ENCODE results near the gene GYG1.

The GYG1 gene

DNA sequence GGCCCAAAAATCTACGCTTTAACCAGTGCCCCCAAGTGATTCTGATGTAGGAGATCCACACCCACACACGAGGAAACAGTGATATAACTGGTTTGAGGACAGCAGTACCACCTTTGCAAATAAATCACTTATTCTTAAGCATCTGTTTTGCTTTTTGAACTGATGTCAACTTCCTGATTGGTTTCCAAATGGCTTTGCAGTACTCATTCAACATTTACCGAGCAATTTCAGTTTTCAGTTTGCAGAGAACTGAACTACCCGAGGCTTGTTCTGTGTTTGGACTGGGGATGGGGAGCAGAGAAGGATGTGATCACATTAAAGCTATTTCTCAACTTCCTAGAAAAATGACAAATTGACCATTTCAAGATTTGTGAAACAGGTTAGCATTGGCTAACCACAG lies 1.1 kb upstream of the GYG1 start:
- TF ChIP-seq, protein P1, sequence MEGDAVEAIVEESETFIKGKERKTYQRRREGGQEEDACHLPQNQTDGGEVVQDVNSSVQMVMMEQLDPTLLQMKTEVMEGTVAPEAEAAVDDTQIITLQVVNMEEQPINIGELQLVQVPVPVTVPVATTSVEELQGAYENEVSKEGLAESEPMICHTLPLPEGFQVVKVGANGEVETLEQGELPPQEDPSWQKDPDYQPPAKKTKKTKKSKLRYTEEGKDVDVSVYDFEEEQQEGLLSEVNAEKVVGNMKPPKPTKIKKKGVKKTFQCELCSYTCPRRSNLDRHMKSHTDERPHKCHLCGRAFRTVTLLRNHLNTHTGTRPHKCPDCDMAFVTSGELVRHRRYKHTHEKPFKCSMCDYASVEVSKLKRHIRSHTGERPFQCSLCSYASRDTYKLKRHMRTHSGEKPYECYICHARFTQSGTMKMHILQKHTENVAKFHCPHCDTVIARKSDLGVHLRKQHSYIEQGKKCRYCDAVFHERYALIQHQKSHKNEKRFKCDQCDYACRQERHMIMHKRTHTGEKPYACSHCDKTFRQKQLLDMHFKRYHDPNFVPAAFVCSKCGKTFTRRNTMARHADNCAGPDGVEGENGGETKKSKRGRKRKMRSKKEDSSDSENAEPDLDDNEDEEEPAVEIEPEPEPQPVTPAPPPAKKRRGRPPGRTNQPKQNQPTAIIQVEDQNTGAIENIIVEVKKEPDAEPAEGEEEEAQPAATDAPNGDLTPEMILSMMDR (IDR thresholded peaks at IDR 0.05; ENCODE audit: low read length, missing control alignments) = no peak
- no peak for DNase-seq (ENCODE audit: low read depth)
- H3K4me3 ChIP-seq (replicated peaks; ENCODE audit: low read depth, low read length) = no peak overlapping the region

DNA sequence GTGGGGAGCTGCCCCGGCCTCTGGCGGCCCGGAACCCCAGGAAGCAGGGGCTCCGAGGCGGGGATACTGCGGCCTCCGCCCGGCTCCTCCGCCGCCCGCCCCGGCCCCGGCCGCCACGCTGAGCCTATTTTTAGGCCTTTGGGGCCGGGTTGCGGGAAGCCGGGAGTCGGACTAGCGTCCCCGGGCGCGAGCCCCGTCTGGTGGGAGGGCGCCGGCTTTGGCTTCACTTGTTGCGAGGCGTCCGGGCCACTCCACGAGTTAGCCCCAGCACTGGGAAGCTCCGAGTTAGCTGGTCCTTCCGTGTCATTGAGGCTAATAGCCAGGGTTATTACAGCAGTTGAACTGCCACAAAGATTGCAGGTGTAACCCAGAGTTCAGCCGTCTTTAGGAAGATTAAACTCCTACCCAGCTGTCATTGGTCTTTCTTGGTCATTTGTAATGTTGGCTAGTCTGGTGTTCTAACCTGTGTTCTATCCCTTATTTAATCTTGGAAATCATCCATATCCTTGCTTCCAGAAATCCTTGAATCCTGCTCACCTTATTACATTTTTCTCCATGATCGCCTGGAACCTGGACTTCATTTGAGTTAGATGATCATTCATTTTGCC lies 791 bp downstream of the GYG1 start:
- DNase-seq (ENCODE audit: low read depth) = peak; percentile 35
- H3K4me3 ChIP-seq (replicated peaks; ENCODE audit: low read depth, low read length) = peak overlapping the region; percentile 75
- TF ChIP-seq, protein P1 (IDR thresholded peaks at IDR 0.05; ENCODE audit: low read length, missing control alignments) = no peak

DNA sequence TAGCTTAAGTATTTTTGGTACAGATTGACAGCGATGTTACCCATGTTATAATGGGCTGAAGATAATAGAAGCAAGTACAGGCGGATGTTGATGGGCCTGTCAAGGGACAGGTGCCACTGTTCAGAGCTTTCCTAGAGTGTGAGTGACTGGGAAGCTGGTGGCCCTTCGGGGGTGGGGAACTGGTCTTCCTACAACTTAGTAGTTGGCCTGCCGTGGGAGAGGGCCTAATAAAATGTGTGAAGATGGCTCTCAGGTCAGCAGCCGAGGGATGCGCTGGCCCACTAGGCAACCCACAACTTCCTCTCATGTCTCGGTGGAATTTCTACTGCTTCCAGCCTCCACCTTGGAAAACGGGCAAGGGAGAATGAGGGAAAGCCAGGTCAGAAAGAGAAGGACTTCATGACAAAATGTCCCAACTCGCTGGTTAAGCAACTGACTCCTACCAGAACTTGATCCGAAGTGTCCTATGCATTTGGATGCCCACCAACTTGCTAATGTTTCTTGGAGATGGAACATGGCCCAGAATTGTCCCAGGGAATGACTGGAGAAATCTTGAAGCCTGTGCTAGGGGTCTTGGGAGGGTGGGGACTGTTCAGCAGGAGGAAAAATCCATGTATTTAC lies 1.4 kb downstream of the GYG1 start:
- TF ChIP-seq, protein P1 (IDR thresholded peaks at IDR 0.05; ENCODE audit: low read length, missing control alignments) = no peak
- H3K4me3 ChIP-seq (replicated peaks; ENCODE audit: low read depth, low read length) = peak overlapping the region; percentile 75
- no peak for DNase-seq (ENCODE audit: low read depth)

DNA sequence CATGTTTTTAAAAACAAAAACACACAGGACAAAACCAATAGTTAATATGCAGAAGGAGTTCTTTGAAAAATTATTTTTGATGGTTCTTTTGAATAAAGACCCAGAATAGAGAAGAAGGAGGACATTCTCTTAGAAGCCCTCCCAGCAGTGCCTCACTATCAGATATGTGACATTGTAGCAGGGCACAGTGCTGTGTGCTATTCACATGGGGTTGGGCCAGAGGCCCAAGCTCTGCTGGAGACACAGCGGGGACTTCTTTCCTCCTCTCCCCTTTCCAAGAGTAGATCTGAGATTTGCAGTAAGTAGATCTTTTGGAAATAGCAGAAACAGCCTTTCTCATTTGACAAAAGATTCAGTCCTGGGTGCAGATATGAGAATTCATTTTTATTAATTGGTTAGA lies 6.3 kb downstream of the GYG1 start:
- no peak overlapping the region for H3K4me3 ChIP-seq (replicated peaks; ENCODE audit: low read depth, low read length)
- TF ChIP-seq, protein P1 (IDR thresholded peaks at IDR 0.05; ENCODE audit: low read length, missing control alignments) = no peak
- no peak for DNase-seq (ENCODE audit: low read depth)

DNA sequence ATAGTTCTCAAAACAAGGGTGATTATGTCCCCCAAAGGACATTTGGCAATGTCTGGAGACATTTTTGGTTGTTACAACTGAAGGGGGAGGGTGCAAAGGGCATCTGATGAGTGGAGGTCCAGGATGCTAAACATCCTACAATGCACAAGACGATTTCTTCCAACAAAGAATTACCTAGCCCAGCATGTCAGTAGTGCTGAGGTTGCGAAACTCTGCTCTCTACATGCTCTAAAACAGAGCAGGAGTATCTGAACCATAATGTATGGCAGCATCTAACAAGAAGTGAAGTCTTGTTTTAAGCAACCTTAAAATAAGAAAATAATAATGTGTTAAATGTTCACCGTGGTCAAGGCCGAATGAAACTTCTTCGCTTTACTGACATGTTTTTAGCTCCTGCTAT lies 7.0 kb downstream of the GYG1 start:
- TF ChIP-seq, protein P1 (IDR thresholded peaks at IDR 0.05; ENCODE audit: low read length, missing control alignments) = no peak
- no peak overlapping the region for H3K4me3 ChIP-seq (replicated peaks; ENCODE audit: low read depth, low read length)

DNA sequence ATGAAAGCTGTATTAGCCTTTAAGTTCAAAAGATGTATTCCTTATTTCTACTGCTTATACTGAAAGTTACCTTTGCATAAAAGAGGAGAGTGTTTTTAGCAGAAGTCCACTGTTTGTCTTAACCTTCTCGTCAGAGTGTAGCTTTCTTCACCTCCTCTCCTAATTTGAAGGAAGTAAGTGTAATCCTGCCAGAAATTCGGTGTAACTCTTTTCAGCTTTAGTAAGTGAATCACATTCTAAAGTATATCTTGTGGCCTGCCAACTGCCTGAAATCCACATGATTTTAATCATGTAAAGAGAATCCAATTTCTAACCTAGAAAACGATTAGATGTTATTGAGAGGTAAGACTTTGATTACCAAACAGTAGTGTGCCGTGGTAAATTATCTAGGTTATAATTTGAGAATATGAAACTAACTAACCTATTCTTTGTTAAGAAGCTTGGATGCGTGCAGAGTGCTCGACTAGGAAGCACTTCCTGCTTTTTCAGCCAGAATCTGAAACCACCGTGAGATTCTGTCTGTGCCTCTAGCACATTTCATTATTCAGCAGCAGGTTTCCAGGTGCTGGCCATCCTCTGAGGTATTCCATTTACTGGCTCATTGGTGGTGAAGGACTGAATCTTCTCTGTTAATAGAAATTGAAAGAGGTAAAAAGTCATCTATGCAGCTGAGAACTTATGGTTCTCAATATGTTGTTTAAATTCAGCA lies 7.5 kb downstream of the GYG1 start:
- no peak overlapping the region for H3K4me3 ChIP-seq (replicated peaks; ENCODE audit: low read depth, low read length)
- TF ChIP-seq, protein P1 (IDR thresholded peaks at IDR 0.05; ENCODE audit: low read length, missing control alignments) = no peak
- no peak for DNase-seq (ENCODE audit: low read depth)

More for the DNA sequence above, 7.0 kb downstream of the GYG1 start:
- no peak for DNase-seq (ENCODE audit: low read depth)

Measured in fibroblast of pulmonary artery (primary cell).